Activated naive CD4-positive, alpha-beta T cell (primary cell): Measurements from ENCODE around the gene SPATA2.
"Not testable (repeated sequence)": the region's sequence is repeated elsewhere in the genome, so short reads cannot be mapped to it uniquely, and the experiment has no call there.

Source experiments
- DNase-seq, 4 experiments: peaks; one replicate each; lab custom pipeline; 2025; lab: John Stamatoyannopoulos, UW

The SPATA2 gene

GRCh38 chr20:49915380-49916145 is at the start of gene SPATA2:
Gene SPATA2 (minus strand): TSS chr20:49915529. CDS start chr20:49908490, 7,039 bp downstream.
- peak; percentile 89 to 96 (median 90) for DNase-seq

GRCh38 chr20:49961413-49961812 is 46.1 kb upstream of the SPATA2 start:
- DNase-seq = no peak

- DNase-seq = not testable (repeated sequence)
Observed at GRCh38 chr20:49957089-49957938, 42.0 kb upstream of the SPATA2 start.

GRCh38 chr20:49956689-49957088 is 41.4 kb upstream of the SPATA2 start:
- DNase-seq = no peak

GRCh38 chr20:49955830-49956396 is 40.6 kb upstream of the SPATA2 start:
- not testable (repeated sequence) for DNase-seq

GRCh38 chr20:49955167-49955566 is 39.8 kb upstream of the SPATA2 start:
- DNase-seq = no peak

- DNase-seq = no peak
Observed at GRCh38 chr20:49951151-49951550, 35.8 kb upstream of the SPATA2 start.

GRCh38 chr20:49948809-49949507 is 33.6 kb upstream of the SPATA2 start:
- DNase-seq = no peak

GRCh38 chr20:49948178-49948577 is 32.8 kb upstream of the SPATA2 start:
- DNase-seq = no peak

- DNase-seq = no peak
Observed at GRCh38 chr20:49945701-49946477, 30.6 kb upstream of the SPATA2 start.

GRCh38 chr20:49945306-49945700 is 30.0 kb upstream of the SPATA2 start:
- no peak for DNase-seq

GRCh38 chr20:49942942-49943341 is 27.6 kb upstream of the SPATA2 start:
- no peak for DNase-seq

GRCh38 chr20:49942303-49942702 is 27.0 kb upstream of the SPATA2 start:
- no peak for DNase-seq

GRCh38 chr20:49941456-49941855 is 26.1 kb upstream of the SPATA2 start:
- no peak for DNase-seq

GRCh38 chr20:49938173-49939163 is 23.1 kb upstream of the SPATA2 start:
- no peak for DNase-seq

- no peak for DNase-seq
Observed at GRCh38 chr20:49937027-49937929, 21.9 kb upstream of the SPATA2 start.

- DNase-seq = peak; percentile 80 to 93 (median 84)
Observed at GRCh38 chr20:49936153-49937026, 21.1 kb upstream of the SPATA2 start, which contains the start of gene RNF114. Gene RNF114 (plus strand): TSS chr20:49936397. CDS start chr20:49936413, 16 bp downstream.

- no peak for DNase-seq
Observed at GRCh38 chr20:49935746-49936152, 20.4 kb upstream of the SPATA2 start.
